GM12878 (cell line): Measurements from ENCODE around the gene PLXNA2. TPM values are rescaled to one million over a fixed set of nuclear protein-coding genes. Genes with fewer than 3 reads are reported as not detected.

Experiments used
- ATAC-seq: fragments of 200-7000 bp; cut with Tn5 transposase; 3 replicates; pipeline ENCODE4 v1.9.1; 2020; ENCODE audit warnings: mild to moderate bottlenecking, moderate library complexity
- BruUV-seq: library from RNA; stranded (reverse); fragments of 400-500 nt; replicated peaks from 2 replicates; lab custom pipeline; 2021; lab: Mats Ljungman, UMichigan
- CTCF ChIA-PET: fragments of 300-600 bp; sonication (Branson Sonifier 250); formaldehyde crosslinking; extraction: SDS; loops from one replicate; lab custom pipeline; 2021; ENCODE audit warnings: inconsistent platforms; lab: Yijun Ruan, JAX
- POLR2A ChIA-PET: fragments of 350-600 bp; formaldehyde crosslinking; extraction: SDS; loops from one replicate; lab custom pipeline; 2021; ENCODE audit warnings: inconsistent platforms; lab: Charles Lee
- RAD21 ChIA-PET: fragments of 300-600 bp; sonication (Branson Sonifier 250); formaldehyde crosslinking; loops from one replicate; lab custom pipeline; 2023; ENCODE audit warnings: antibody characterized with exemption; ENCODE audit not compliant: unreplicated experiment; lab: Charles Lee
- SMC1A ChIA-PET: fragments of 300-600 bp; sonication (Branson Sonifier 250); formaldehyde crosslinking; loops from one replicate; lab custom pipeline; 2023; ENCODE audit not compliant: unreplicated experiment, uncharacterized antibody; lab: Charles Lee
- DNase-seq: peaks from one replicate; pipeline ENCODE4 v3.0.0-alpha.2; 2011; ENCODE audit warnings: low read depth, low spot score
- FAIRE-seq: peaks from 3 replicates; lab custom pipeline; 2011; peaks lifted over from hg19 to GRCh38; lab: Jason Lieb, UNC
- H2AFZ ChIP-seq: 2 replicates; pipeline ENCODE4 v1.6.0; 2011; ENCODE audit warnings: low read depth, low read length, control low read depth; ENCODE audit not compliant: control insufficient read depth
- H3K27ac ChIP-seq: 2 replicates; pipeline ENCODE4 v1.5.1; 2011; ENCODE audit warnings: control low read depth; ENCODE audit not compliant: control insufficient read depth, insufficient read depth
- H3K27me3 ChIP-seq, 2 experiments: replicated peaks in 1 of 2; 2 replicates each; pipeline versions ENCODE4 v1.6.0 to v1.6.1; 2011; ENCODE audit warnings: low read length in 1 of 2; ENCODE audit not compliant: control insufficient read depth in 2 of 2, insufficient read depth in 2 of 2
- H3K36me3 ChIP-seq, 2 experiments: 2 replicates each; pipeline ENCODE4 v1.5.1; 2011; ENCODE audit warnings: low read length in 1 of 2; ENCODE audit not compliant: control insufficient read depth in 2 of 2, insufficient read depth in 2 of 2
- H3K4me1 ChIP-seq: 2 replicates; pipeline ENCODE4 v1.6.1; 2011; ENCODE audit warnings: mild to moderate bottlenecking, low read length, moderate library complexity, mixed read lengths; ENCODE audit not compliant: control insufficient read depth, insufficient read depth
- H3K4me2 ChIP-seq: 2 replicates; pipeline ENCODE4 v1.6.0; 2011; ENCODE audit warnings: control low read depth; ENCODE audit not compliant: control insufficient read depth, insufficient read depth
- H3K4me3 ChIP-seq: fragments of 200-600 bp; sonication (generic); 2 replicates; pipeline ENCODE4 v1.5.1; 2016
- H3K79me2 ChIP-seq: 2 replicates; pipeline ENCODE4 v1.6.0; 2011; ENCODE audit warnings: low read length; ENCODE audit not compliant: control insufficient read depth, insufficient read depth
- H3K9ac ChIP-seq: 2 replicates; pipeline ENCODE4 v1.8.0; 2011; ENCODE audit warnings: low read length, control low read depth, mixed read lengths; ENCODE audit not compliant: control insufficient read depth, insufficient read depth
- H3K9me3 ChIP-seq: replicated peaks from 3 replicates; pipeline ENCODE4 v1.5.1; 2011; ENCODE audit warnings: mild to moderate bottlenecking, low read length; ENCODE audit not compliant: control insufficient read depth, insufficient read depth
- H4K20me1 ChIP-seq: 2 replicates; pipeline ENCODE4 v1.6.0; 2011; ENCODE audit not compliant: control insufficient read depth, insufficient read depth
- CUX1 ChIP-seq: IDR thresholded peaks from 2 replicates; pipeline ENCODE4 v1.6.1; 2012; ENCODE audit warnings: improper control_type of control experiment, low read depth, low read length; ENCODE audit not compliant: insufficient replicate concordance
- E2F4 ChIP-seq: IDR thresholded peaks from 2 replicates; pipeline ENCODE4 v1.6.1; 2012; ENCODE audit warnings: low read depth, low read length, improper control_type of control experiment
- EP300 ChIP-seq, 2 experiments: fragments of 150-350 bp in 1 of 2; IDR thresholded peaks; 2 replicates each; pipeline ENCODE4 v1.6.1; 2011 to 2012; ENCODE audit warnings: low read depth in 2 of 2, low read length in 2 of 2, borderline replicate concordance in 1 of 2, improper control_type of control experiment in 1 of 2, inconsistent platforms in 1 of 2; ENCODE audit not compliant: control insufficient read depth in 1 of 2
- FOXM1 ChIP-seq: IDR thresholded peaks from 2 replicates; pipeline ENCODE4 v1.6.1; 2012; ENCODE audit warnings: low read depth, mild to moderate bottlenecking, inconsistent platforms, low read length, moderate library complexity
- HDGF ChIP-seq: fragments of 450-650 bp; IDR thresholded peaks from 2 replicates; pipeline ENCODE4 v1.6.1; 2016; ENCODE audit warnings: antibody characterized with exemption
- LARP7 ChIP-seq: fragments of 450-650 bp; IDR thresholded peaks from 2 replicates; pipeline ENCODE4 v1.6.1; 2017; ENCODE audit warnings: mild to moderate bottlenecking
- MLLT1 ChIP-seq: fragments of 450-650 bp; IDR thresholded peaks from 2 replicates; pipeline ENCODE4 v1.6.1; 2016; ENCODE audit warnings: mild to moderate bottlenecking
- MTA2 ChIP-seq: fragments of 450-650 bp; IDR thresholded peaks from 2 replicates; pipeline ENCODE4 v1.6.1; 2016; ENCODE audit warnings: low read depth, mild to moderate bottlenecking, moderate library complexity
- NR2C2 ChIP-seq: IDR thresholded peaks from 2 replicates; pipeline ENCODE4 v1.6.1; 2011; ENCODE audit warnings: borderline replicate concordance, low read depth; ENCODE audit not compliant: control insufficient read depth, insufficient read length
- PAX8 ChIP-seq: fragments of 450-650 bp; IDR thresholded peaks from 2 replicates; pipeline ENCODE4 v1.6.1; 2017; ENCODE audit warnings: mild to moderate bottlenecking, moderate library complexity
- POLR2AphosphoS5 ChIP-seq: IDR thresholded peaks from 2 replicates; pipeline ENCODE4 v1.6.1; 2011; ENCODE audit warnings: mild to moderate bottlenecking, low read length, inconsistent platforms
- RCOR1 ChIP-seq: conservative IDR thresholded peaks from 2 replicates; pipeline ENCODE4 v1.6.1; 2012; ENCODE audit warnings: low read depth, low read length, improper control_type of control experiment
- SRF ChIP-seq, 2 experiments: IDR thresholded peaks; 2 replicates each; pipeline ENCODE4 v1.6.1; 2011; ENCODE audit warnings: low read depth in 2 of 2, low read length in 2 of 2, mild to moderate bottlenecking in 1 of 2, moderate library complexity in 1 of 2
- SUZ12 ChIP-seq: fragments of 200-600 bp; sonication (generic); IDR thresholded peaks from one replicate; pipeline ENCODE4 v1.6.1; 2018; ENCODE audit warnings: antibody characterized with exemption, mild to moderate bottlenecking; ENCODE audit not compliant: unreplicated experiment
- WGBS: methylation state at CpG from one replicate; pipeline ENCODE4 v1.1.6; 2016; ENCODE audit warnings: low lambda C conversion rate; ENCODE audit not compliant: insufficient replicate concordance, insufficient coverage; ENCODE audit errors: missing lambda C conversion rate; 5-methylcytosine and 5-hydroxymethylcytosine counted together
- in situ Hi-C: fragments of 300-500 bp; cut with MboI; formaldehyde crosslinking; loops from 9 replicates; pipeline ENCODE4 v1.14.3; 2018; ENCODE audit warnings: mixed read lengths
- intact Hi-C: fragments of 100-400 bp; cut with micrococcal nuclease; formaldehyde crosslinking; loops from one replicate; pipeline ENCODE4 v1.14.2; 2022; ENCODE audit not compliant: unreplicated experiment
- polyA plus RNA-seq, 11 experiments: library from polyadenylated mRNA; depleted of rRNA in 4 of 11; unstranded in 6 of 11; stranded (reverse) in 5 of 11; fragments of >200 nt; fragmentation: Nextera tagmentation in 4 of 11; fragmentation: Illumina TruSeq in 1 of 11; extraction: Ambion mirVana in 4 of 11; extraction: Trizol in 1 of 11; gene quantifications; 1 replicate in 1 of 11; 2 replicates in 10 of 11; pipeline versions ENCODE4 v1.2.1 to v1.2.3, GENCODE V29; 2011 to 2016; ENCODE audit warnings: inconsistent platforms in 2 of 11, missing spikeins in 2 of 11, low read depth in 1 of 11
- total RNA-seq, 4 experiments: library from RNA; depleted of rRNA in 3 of 4; stranded (reverse); fragments of >200 nt in 3 of 4; fragmentation: Illumina TruSeq in 1 of 4; extraction: Trizol in 1 of 4; gene quantifications; 2 replicates each; pipeline versions ENCODE4 v1.2.1 to v1.2.3, GENCODE V29; 2013 to 2021

PLXNA2 gene
- total and polyA plus RNA-seq, 10 of the 15 experiments (the other 5 are each of a cell fraction or from before 2014, with no cell fraction given): under 0.01 to 0.08 (median 0.07) TPM; not detected in 4

- TF ChIP-seq CUX1: no peak
- no peak for TF ChIP-seq MTA2
- no peak for TF ChIP-seq E2F4
- TF ChIP-seq LARP7: no peak
- TF ChIP-seq, all 136 proteins: peak for 0
Measured at GRCh38 chr1:208180421-208180820, 63.8 kb downstream of the PLXNA2 start (continued).

- ChIA-PET CTCF (interaction anchor here (1.6 kb wide), 1 partner anchor 60 kb away, joined by 3 read pairs; no protein-coding TSS in a partner anchor), RAD21 (interaction anchor here (4.8 kb wide), 1 partner anchor 8 kb away, joined by 40 read pairs; no protein-coding TSS in a partner anchor), POLR2A (interaction anchor here (0.6 to 0.7 kb wide), 2 partner anchors 10 to 20 kb away, joined by 3 read pairs; no protein-coding TSS in a partner anchor), SMC1A (interaction anchor here (0.6 to 0.8 kb wide), 2 partner anchors 27 to 92 kb away, joined by 3 to 4 read pairs; no protein-coding TSS in a partner anchor)
- FAIRE-seq (no peak), DNase-seq (no peak), ATAC-seq (no peak)
- H3K4me3 ChIP-seq: no peak overlapping the region
- H3K4me1 ChIP-seq: peaks cover 7% of the 10 kb centered on the region
- no peak overlapping the region for H3K27ac ChIP-seq
- no peaks in the 10 kb centered on the region for H3K9me3 ChIP-seq
- H3K9ac ChIP-seq: no peak overlapping the region
- intact Hi-C loops: no loop called here
- no peaks in the 10 kb centered on the region for H3K36me3 ChIP-seq
- 51% methylated on average over 7 of the region's 7 CpGs for WGBS
- no peaks in the 10 kb centered on the region for H4K20me1 ChIP-seq
- in situ Hi-C loops: no loop called here
- BruUV-seq: no TSS peak
- no peak overlapping the region for H2AFZ ChIP-seq
- no peaks in the 10 kb centered on the region for H3K79me2 ChIP-seq
- no peak overlapping the region for H3K4me2 ChIP-seq
- H3K27me3 ChIP-seq: no peaks in the 10 kb centered on the region; a peak in 1 of 4 replicates
- TF ChIP-seq SRF (IDR thresholded peaks at IDR 0.05; ENCODE audit: low read depth in 2 of 2, low read length in 2 of 2) (no peak), MLLT1 (no peak), RCOR1 (no peak), POLR2AphosphoS5 (no peak), PAX8 (no peak), FOXM1 (no peak), NR2C2 (no peak), HDGF (no peak), EP300 (IDR thresholded peaks at IDR 0.05; ENCODE audit: borderline replicate concordance in 1 of 2, control insufficient read depth in 1 of 2, low read depth in 2 of 2, low read length in 2 of 2) (no peak), SUZ12 (no peak)
Measured at GRCh38 chr1:208179961-208180409, 64.2 kb downstream of the PLXNA2 start.
